HS-5 (cell line): ENCODE data around the gene CLDN11.

Experiments used
- DNase-seq: peaks from one replicate; pipeline ENCODE4 v3.0.0-alpha.2; 2012; ENCODE audit warnings: low read depth

Gene CLDN11

GRCh38 chr3:170418422-170419398 lies at the start of gene CLDN11:
Gene CLDN11 (plus strand): TSS chr3:170418868. CDS start chr3:170419067, 199 bp downstream.
- no peak for DNase-seq

- no peak for DNase-seq
These were observed 49.7 kb upstream of the CLDN11 start for GRCh38 chr3:170368921-170369320.

- DNase-seq = no peak
These were observed 46.3 kb upstream of the CLDN11 start for GRCh38 chr3:170372190-170372879.

- no peak for DNase-seq
These were observed 35.1 kb upstream of the CLDN11 start for GRCh38 chr3:170383567-170383966.

GRCh38 chr3:170386468-170386867 lies 32.2 kb upstream of the CLDN11 start:
- DNase-seq = no peak

- no peak for DNase-seq
These were observed 30.7 kb upstream of the CLDN11 start for GRCh38 chr3:170387950-170388349.

GRCh38 chr3:170391108-170391507 lies 27.6 kb upstream of the CLDN11 start:
- no peak for DNase-seq

- DNase-seq = no peak
These were observed 21.0 kb upstream of the CLDN11 start for GRCh38 chr3:170397685-170398084.

- DNase-seq = no peak
These were observed 13.6 kb upstream of the CLDN11 start for GRCh38 chr3:170405101-170405500.

GRCh38 chr3:170410428-170411029 lies 8.1 kb upstream of the CLDN11 start:
- DNase-seq = no peak

- no peak for DNase-seq
These were observed 5.4 kb upstream of the CLDN11 start for GRCh38 chr3:170413291-170413690.

- DNase-seq = peak; percentile 94
These were observed 4.4 kb upstream of the CLDN11 start for GRCh38 chr3:170414202-170414663.

GRCh38 chr3:170417090-170417489 lies 1.6 kb upstream of the CLDN11 start:
- no peak for DNase-seq

- DNase-seq = no peak
These were observed 954 bp downstream of the CLDN11 start for GRCh38 chr3:170419557-170420087.

- DNase-seq = no peak
These were observed 1.7 kb downstream of the CLDN11 start for GRCh38 chr3:170420307-170420821.

- no peak for DNase-seq
These were observed 2.5 kb downstream of the CLDN11 start for GRCh38 chr3:170421111-170421641.

GRCh38 chr3:170421758-170422157 lies 3.1 kb downstream of the CLDN11 start:
- no peak for DNase-seq

GRCh38 chr3:170423001-170423615 lies 4.4 kb downstream of the CLDN11 start:
- DNase-seq = no peak

- DNase-seq = no peak
These were observed 6.2 kb downstream of the CLDN11 start for GRCh38 chr3:170424879-170425278.

GRCh38 chr3:170425491-170426239 lies 7.0 kb downstream of the CLDN11 start:
- no peak for DNase-seq
